HepG2 (cell line): ENCODE results near the gene STYXL1. TPM values are rescaled to one million over a fixed set of nuclear protein-coding genes. Genes with fewer than 3 reads are reported as not detected.

Source experiments
- BHLHE40 ChIP-seq: IDR thresholded peaks from 2 replicates; pipeline ENCODE4 v1.6.1; 2011; ENCODE audit warnings: low read length, improper control_type of control experiment
- CHCHD3 ChIP-seq: sonication (generic); formaldehyde crosslinking; IDR thresholded peaks from 2 replicates; pipeline ENCODE4 v1.8.0; 2022; ENCODE audit warnings: mild to moderate bottlenecking, missing genetic modification reagents, moderate library complexity
- CSRNP2 ChIP-seq: sonication (generic); formaldehyde crosslinking; conservative IDR thresholded peaks from 2 replicates; pipeline ENCODE4 v1.8.0; 2022; ENCODE audit warnings: low read depth, missing genetic modification reagents
- DNMT3B ChIP-seq: conservative IDR thresholded peaks from 2 replicates; pipeline ENCODE4 v1.6.1; 2016; ENCODE audit warnings: missing biosample characterization, control low read depth
- HOXA9 ChIP-seq: sonication (generic); formaldehyde crosslinking; IDR thresholded peaks from 2 replicates; pipeline ENCODE4 v1.8.1; 2022; ENCODE audit warnings: missing genetic modification reagents, mild to moderate bottlenecking, moderate library complexity, borderline replicate concordance
- MTA1 ChIP-seq: sonication (generic); formaldehyde crosslinking; IDR thresholded peaks from 2 replicates; pipeline ENCODE4 v1.4.0; 2020; ENCODE audit warnings: missing genetic modification reagents, mild to moderate bottlenecking, borderline replicate concordance
- POLR2G ChIP-seq: fragments of 200-400 bp; formaldehyde crosslinking; IDR thresholded peaks from 2 replicates; pipeline ENCODE4 v1.6.1; 2018; ENCODE audit warnings: mild to moderate bottlenecking, low read depth, low read length, moderate library complexity
- RBAK ChIP-seq: sonication (generic); formaldehyde crosslinking; IDR thresholded peaks from 2 replicates; pipeline ENCODE4 v1.5.1; 2020; ENCODE audit warnings: mild to moderate bottlenecking, missing genetic modification reagents
- STAT6 ChIP-seq: sonication (generic); formaldehyde crosslinking; IDR thresholded peaks from 2 replicates; pipeline ENCODE4 v1.4.0; 2020; ENCODE audit warnings: missing genetic modification reagents, mild to moderate bottlenecking, borderline replicate concordance
- ZFP90 ChIP-seq: sonication (generic); formaldehyde crosslinking; IDR thresholded peaks from 2 replicates; pipeline ENCODE4 v1.8.0; 2022; ENCODE audit warnings: missing genetic modification reagents, mild to moderate bottlenecking, inconsistent platforms, borderline replicate concordance
- ZFYVE20 ChIP-seq: sonication (generic); formaldehyde crosslinking; IDR thresholded peaks from 2 replicates; pipeline ENCODE4 v1.8.0; 2023; ENCODE audit warnings: low read depth, mild to moderate bottlenecking, moderate library complexity, missing genetic modification reagents, borderline replicate concordance
- ZNF138 ChIP-seq: sonication (generic); formaldehyde crosslinking; IDR thresholded peaks from 2 replicates; pipeline ENCODE4 v1.5.0; 2020; ENCODE audit warnings: mild to moderate bottlenecking, low read depth, missing genetic modification reagents
- ZNF318 ChIP-seq: sonication (generic); formaldehyde crosslinking; IDR thresholded peaks from 2 replicates; pipeline ENCODE4 v1.4.0; 2020; ENCODE audit warnings: mild to moderate bottlenecking, missing genetic modification reagents
- ZNF441 ChIP-seq: sonication (generic); formaldehyde crosslinking; IDR thresholded peaks from 2 replicates; pipeline ENCODE4 v1.7.0; 2021; ENCODE audit warnings: missing genetic modification reagents, borderline replicate concordance
- ZNF605 ChIP-seq: sonication (generic); formaldehyde crosslinking; IDR thresholded peaks from 2 replicates; pipeline ENCODE4 v1.8.0; 2022; ENCODE audit warnings: mild to moderate bottlenecking, missing genetic modification reagents
- ZNF607 ChIP-seq: sonication (generic); formaldehyde crosslinking; IDR thresholded peaks from 2 replicates; pipeline ENCODE4 v1.5.1; 2020; ENCODE audit warnings: missing genetic modification reagents, mild to moderate bottlenecking, borderline replicate concordance
- ZSCAN21 ChIP-seq: sonication (generic); formaldehyde crosslinking; IDR thresholded peaks from 2 replicates; pipeline ENCODE4 v1.8.0; 2022; ENCODE audit warnings: mild to moderate bottlenecking, missing genetic modification reagents, moderate library complexity, borderline replicate concordance
- polyA plus RNA-seq, 8 experiments: library from polyadenylated mRNA; depleted of rRNA in 3 of 8; stranded (reverse) in 7 of 8; unstranded in 1 of 8; fragments of >200 nt; fragmentation: Illumina TruSeq in 4 of 8; extraction: Trizol in 4 of 8; gene quantifications; 2 replicates each; pipeline versions ENCODE4 v1.2.1 to v1.2.3, GENCODE V29; 2011 to 2016; ENCODE audit warnings: low read depth in 4 of 8, missing spikeins in 1 of 8, mixed read lengths in 1 of 8; ENCODE audit not compliant: insufficient read depth in 1 of 8
- total RNA-seq, 5 experiments: library from RNA; depleted of rRNA; stranded (reverse); fragments of >200 nt; fragmentation: Illumina TruSeq; extraction: Trizol; gene quantifications; 2 replicates each; pipeline ENCODE4 v1.2.3, GENCODE V29; 2016; ENCODE audit warnings: low read depth in 1 of 5

The STYXL1 gene
- total and polyA plus RNA-seq, 2 of the 13 experiments (the other 11 are each of a cell fraction or from before 2014, with no cell fraction given), result 23.9 to 38.3 TPM

- TF ChIP-seq ZNF318 (no peak), HOXA9 (CRISPR knock-in tag) (no peak), ZSCAN21 (no peak), DNMT3B (CRISPR knock-in tag) (no peak), RBAK (no peak), ZNF441 (CRISPR knock-in tag) (no peak), ZFP90 (CRISPR knock-in tag) (no peak), ZNF138 (CRISPR knock-in tag) (no peak), MTA1 (no peak), CHCHD3 (CRISPR knock-in tag) (no peak), ZNF605 (CRISPR knock-in tag) (no peak), POLR2G (no peak), BHLHE40 (no peak), ZNF607 (CRISPR knock-in tag) (0 out of 2 replicates have a peak, but pooled peaks have one; percentile 41), ZFYVE20 (CRISPR knock-in tag) (no peak), CSRNP2 (CRISPR knock-in tag) (no peak), STAT6 (no peak)
These were observed 27.6 kb downstream of the STYXL1 start (continued) for GRCh38 chr7:76020031-76020714.
